ENCODE measurements around the gene POR.

POR gene

GRCh38 chr7:75955331-75955955 lies 40.5 kb downstream of the POR start:
- DNase-seq (ENCODE audit: low spot score): no peak

DNA sequence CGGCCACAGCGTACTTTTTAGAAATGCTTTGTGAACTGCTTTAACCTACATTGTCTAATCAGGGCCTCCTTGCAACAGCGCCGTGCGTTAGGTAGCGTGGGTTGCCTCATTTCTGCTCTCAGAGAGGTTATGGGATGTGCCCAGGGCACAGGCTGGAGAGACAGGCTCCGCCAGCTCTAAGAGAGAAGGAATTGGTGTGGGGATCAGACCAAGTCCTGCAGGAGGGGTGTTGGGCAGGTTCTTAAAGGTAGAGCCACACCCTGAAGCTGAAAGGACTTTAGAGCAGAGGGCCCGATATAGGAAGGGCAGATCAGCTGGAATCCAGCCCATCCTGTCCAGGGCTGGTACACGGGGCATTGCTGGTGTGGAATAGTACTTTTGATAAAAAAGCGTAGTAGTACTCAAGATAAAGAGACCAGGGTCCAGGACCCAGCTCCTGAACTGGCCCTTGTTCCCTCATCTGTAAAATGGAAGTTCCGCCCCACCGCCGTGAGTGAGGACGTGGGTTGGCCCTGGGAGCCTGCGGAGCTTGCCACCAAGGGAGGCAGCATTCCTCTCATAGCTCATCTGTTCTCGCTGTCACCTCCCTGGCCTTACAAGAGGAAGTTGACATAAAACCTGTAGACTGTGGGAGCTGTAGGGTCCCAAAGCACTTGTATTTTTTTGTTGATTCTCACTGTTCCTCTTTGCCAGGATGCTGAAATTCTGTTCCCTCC lies 42.2 kb downstream of the POR start:
- DNase-seq (ENCODE audit: low spot score): no peak

- no peak for DNase-seq (ENCODE audit: low spot score)
These were observed 44.0 kb downstream of the POR start for GRCh38 chr7:75958802-75959543.

- DNase-seq (ENCODE audit: low spot score): no peak
These were observed 45.4 kb downstream of the POR start for GRCh38 chr7:75960372-75960771.

DNA sequence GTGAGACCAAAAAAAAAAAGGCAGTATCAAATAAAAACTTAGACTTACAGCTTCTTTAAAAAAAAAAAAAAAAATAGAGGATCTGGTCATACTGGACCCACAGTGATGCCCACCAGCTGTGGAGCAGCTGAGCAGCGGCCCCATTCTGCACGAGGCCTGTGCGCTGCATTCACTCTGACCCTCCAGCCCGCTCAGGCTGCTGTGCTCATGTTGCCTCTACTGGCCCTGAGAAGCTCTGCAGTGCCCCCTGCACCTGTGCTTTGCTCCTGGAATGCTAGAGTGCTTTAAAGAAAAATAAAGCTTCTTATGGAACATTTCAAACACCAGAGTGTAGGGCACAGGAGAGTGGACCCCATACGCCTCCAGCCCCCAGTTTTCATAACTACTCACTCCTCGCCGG lies 46.3 kb downstream of the POR start:
- no peak for DNase-seq (ENCODE audit: low spot score)

- no peak for DNase-seq (ENCODE audit: low spot score)
These were observed 47.8 kb downstream of the POR start for GRCh38 chr7:75962607-75963380.

GRCh38 chr7:75963381-75963995 lies 48.5 kb downstream of the POR start:
- DNase-seq (ENCODE audit: low spot score): no peak

DNA sequence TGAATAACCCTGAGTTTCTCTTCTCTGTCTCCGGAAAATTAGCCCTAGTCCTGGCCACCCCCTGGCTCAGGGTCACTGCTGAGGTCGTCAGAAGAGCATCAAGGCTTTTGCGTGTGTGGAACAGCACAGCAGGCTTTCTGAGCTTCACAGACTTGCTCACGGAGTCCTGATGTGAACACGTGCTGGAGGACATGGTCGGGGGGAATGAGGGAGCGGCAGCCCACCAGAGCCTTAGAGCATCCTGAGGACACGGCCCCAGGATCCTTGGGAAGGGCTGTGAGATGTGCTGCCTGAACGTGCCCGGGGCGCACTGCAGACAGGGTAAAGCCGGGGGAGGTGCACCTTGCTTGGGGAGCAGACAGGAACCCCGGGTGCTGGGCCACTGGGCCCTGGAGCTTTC lies 50.7 kb downstream of the POR start:
- DNase-seq (ENCODE audit: low spot score): no peak

- no peak for DNase-seq (ENCODE audit: low spot score)
These were observed 51.4 kb downstream of the POR start for GRCh38 chr7:75966190-75966961.

- no peak for DNase-seq (ENCODE audit: low spot score)
These were observed 52.1 kb downstream of the POR start for GRCh38 chr7:75967055-75967454.

DNA sequence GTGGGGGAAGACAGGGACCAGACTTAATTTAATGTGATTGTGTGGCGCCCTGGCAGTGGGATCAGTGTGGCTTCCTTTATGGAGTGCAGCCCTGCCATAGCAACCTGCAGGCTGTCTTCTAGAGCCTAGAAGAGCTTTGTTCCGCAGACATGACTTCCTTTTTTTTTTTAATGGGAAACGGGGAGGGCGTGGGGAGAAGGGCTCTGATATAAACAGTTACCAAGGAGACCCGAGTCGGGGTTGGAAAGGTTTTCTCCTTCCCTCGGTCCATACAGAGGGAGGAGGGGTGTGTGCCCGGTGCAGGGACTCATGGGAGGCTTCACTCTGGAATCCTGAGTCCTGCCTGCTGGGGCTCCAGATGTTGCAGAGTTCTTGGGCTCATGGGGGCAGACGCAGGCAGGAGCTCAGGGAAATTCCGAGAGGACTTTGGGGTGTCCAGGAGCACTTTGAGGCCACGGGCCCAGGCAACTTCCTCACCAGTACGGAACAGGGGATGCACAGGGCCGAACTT lies 52.6 kb downstream of the POR start:
- no peak for DNase-seq (ENCODE audit: low spot score)

DNA sequence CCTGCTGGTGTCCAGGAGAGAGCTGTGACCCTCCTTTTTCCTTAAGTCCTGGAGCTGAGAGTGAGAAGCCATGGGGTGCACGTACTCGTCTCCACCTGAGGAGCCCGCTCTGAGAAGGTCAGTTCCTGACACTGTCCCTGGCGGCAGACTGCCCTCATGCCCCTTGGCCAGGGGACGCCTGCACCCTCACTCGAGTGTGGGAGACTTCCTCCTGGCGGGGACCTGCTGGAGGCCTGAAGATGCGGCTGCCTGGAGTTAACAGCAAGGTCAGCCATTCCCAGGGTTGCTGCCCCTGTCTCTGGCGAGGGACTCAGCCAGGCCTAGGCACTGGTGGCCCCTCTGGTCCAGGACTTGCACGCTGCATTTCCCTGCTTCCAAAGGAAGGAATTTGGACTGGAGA lies 53.1 kb downstream of the POR start:
- no peak for DNase-seq (ENCODE audit: low spot score)

- no peak for DNase-seq (ENCODE audit: low spot score)
These were observed 53.6 kb downstream of the POR start for GRCh38 chr7:75968561-75969001.

DNA sequence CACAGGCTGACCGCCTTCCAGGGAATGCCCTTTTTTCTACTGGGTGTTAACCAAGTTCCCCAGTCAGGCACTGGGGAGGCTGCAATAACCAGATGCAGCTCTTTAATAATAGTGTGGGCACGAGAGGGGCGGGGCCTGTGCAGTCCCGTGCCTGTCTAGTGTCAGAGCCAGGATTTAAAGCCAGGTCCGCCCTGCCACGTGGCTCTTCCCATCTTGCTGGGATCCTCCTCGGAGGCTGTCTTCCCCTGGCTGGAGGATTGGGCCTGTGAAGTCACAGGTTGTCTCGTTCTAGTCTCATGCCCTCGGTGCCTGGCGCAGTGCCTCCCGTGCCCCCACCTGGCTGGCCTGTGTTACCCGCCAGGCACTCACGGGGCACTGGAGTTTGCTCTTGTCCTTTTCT lies 54.2 kb downstream of the POR start:
- DNase-seq (ENCODE audit: low spot score): no peak

DNA sequence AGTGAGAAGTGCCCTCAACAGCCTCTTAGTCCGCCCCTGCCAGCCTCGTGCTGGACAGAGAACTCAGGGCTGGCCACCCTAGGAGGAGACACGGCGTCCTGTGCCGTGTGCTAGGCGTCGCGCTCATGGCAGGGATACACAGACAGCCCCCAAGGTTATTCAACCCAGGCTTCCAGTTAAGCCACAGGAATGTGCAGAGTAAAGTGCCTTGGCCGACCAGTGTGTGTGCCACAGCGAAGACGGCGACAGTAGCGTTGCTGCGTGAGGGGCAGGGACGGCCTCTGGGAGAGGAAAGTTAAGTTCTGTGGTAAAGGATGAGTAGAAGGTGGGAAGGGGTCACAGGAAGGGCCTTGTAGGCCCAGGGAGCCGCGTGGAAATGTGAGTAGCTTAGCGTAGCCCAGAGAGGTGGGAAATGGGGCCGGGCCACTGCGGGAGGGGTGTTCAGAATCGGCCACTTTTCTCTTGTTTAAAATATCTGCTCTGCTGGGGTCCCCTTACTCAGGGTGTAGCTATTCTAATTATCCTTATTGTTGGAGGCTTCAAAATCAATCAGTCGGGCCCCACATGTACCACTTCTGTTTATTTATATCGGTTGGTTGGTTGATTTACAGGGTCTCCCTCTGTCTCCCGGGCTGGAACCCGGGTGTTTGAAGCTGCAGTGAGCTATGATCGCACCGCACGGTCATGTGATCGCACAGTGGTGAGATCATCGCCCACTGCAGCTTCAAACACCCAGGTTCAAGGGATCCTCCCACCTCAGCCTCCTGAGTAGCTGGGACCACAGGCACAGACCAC lies 54.9 kb downstream of the POR start:
- DNase-seq (ENCODE audit: low spot score): no peak

GRCh38 chr7:75971309-75971960 lies 56.5 kb downstream of the POR start:
- DNase-seq (ENCODE audit: low spot score): no peak

- no peak for DNase-seq (ENCODE audit: low spot score)
These were observed 57.2 kb downstream of the POR start for GRCh38 chr7:75971961-75972763.

DNA sequence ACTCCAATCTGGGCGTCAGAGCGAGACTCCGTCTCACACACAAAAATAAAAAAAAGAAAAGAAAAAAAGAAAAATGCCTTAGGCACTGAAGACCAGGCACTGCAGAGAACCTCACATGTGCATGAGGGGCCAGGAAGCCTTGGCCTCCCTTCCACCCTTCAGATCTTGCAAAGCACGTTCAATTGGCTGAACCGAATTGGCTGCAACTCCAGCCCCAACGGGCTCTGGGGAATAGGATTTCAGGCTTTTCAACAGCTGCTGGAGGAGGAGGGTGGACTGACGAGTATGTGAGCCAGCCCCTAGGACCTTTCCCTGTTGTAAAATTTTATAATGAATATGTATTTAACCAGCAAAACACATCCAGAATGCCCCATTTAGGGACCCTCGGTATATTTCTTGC lies 62.8 kb downstream of the POR start:
- DNase-seq (ENCODE audit: low spot score): no peak
